HepG2 (cell line): ENCODE results near the gene SMAD7. TPM values are rescaled to one million over a fixed set of nuclear protein-coding genes. Genes with fewer than 3 reads are reported as not detected.
A peak's percentile ranks its signal among the peaks of the same experiment; 100 is the strongest.

ENCODE experiments used
- FOSL2 ChIP-seq: sonication (generic); formaldehyde crosslinking; IDR thresholded peaks from 2 replicates; pipeline ENCODE4 v1.4.0; 2020; ENCODE audit warnings: missing genetic modification reagents
- HBP1 ChIP-seq: IDR thresholded peaks from 2 replicates; pipeline ENCODE4 v1.6.1; 2016; ENCODE audit warnings: low read depth, control low read depth
- LCORL ChIP-seq, 2 experiments: fragments of 450-650 bp in 1 of 2; sonication (generic) in 1 of 2; formaldehyde crosslinking in 1 of 2; IDR thresholded peaks; 2 replicates each; pipeline versions ENCODE4 v1.5.0 to v1.6.1; 2017 to 2020; ENCODE audit warnings: antibody characterized with exemption in 1 of 2, missing genetic modification reagents in 1 of 2
- PLRG1 ChIP-seq: fragments of 450-650 bp; conservative IDR thresholded peaks from 2 replicates; pipeline ENCODE4 v1.6.1; 2016
- POGK ChIP-seq: sonication (generic); formaldehyde crosslinking; conservative IDR thresholded peaks from 2 replicates; pipeline ENCODE4 v1.8.0; 2022; ENCODE audit warnings: mild to moderate bottlenecking, moderate library complexity, missing genetic modification reagents
- STAT6 ChIP-seq: sonication (generic); formaldehyde crosslinking; IDR thresholded peaks from 2 replicates; pipeline ENCODE4 v1.4.0; 2020; ENCODE audit warnings: missing genetic modification reagents, mild to moderate bottlenecking, borderline replicate concordance
- TP53 ChIP-seq: sonication (generic); formaldehyde crosslinking; conservative IDR thresholded peaks from 2 replicates; pipeline ENCODE4 v1.4.0; 2020; ENCODE audit warnings: missing genetic modification reagents
- ZBTB49 ChIP-seq: sonication (generic); formaldehyde crosslinking; IDR thresholded peaks from 2 replicates; pipeline ENCODE4 v1.4.0; 2020; ENCODE audit warnings: missing genetic modification reagents, borderline replicate concordance
- ZFP36L2 ChIP-seq: sonication (generic); formaldehyde crosslinking; IDR thresholded peaks from 2 replicates; pipeline ENCODE4 v1.4.0; 2020; ENCODE audit warnings: missing genetic modification reagents
- ZNF546 ChIP-seq: sonication (generic); formaldehyde crosslinking; conservative IDR thresholded peaks from 2 replicates; pipeline ENCODE4 v1.8.1; 2023; ENCODE audit warnings: mild to moderate bottlenecking, missing genetic modification reagents
- ZNF609 ChIP-seq: sonication (generic); formaldehyde crosslinking; IDR thresholded peaks from 2 replicates; pipeline ENCODE4 v1.4.0; 2020; ENCODE audit warnings: mild to moderate bottlenecking, missing genetic modification reagents, borderline replicate concordance
- polyA plus RNA-seq, 8 experiments: library from polyadenylated mRNA; depleted of rRNA in 3 of 8; stranded (reverse) in 7 of 8; unstranded in 1 of 8; fragments of >200 nt; fragmentation: Illumina TruSeq in 4 of 8; extraction: Trizol in 4 of 8; gene quantifications; 2 replicates each; pipeline versions ENCODE4 v1.2.1 to v1.2.3, GENCODE V29; 2011 to 2016; ENCODE audit warnings: low read depth in 4 of 8, missing spikeins in 1 of 8, mixed read lengths in 1 of 8; ENCODE audit not compliant: insufficient read depth in 1 of 8
- total RNA-seq, 5 experiments: library from RNA; depleted of rRNA; stranded (reverse); fragments of >200 nt; fragmentation: Illumina TruSeq; extraction: Trizol; gene quantifications; 2 replicates each; pipeline ENCODE4 v1.2.3, GENCODE V29; 2016; ENCODE audit warnings: low read depth in 1 of 5

SMAD7 gene
- total and polyA plus RNA-seq, 2 of the 13 experiments (the other 11 are each of a cell fraction or from before 2014, with no cell fraction given) = 17.4 to 24.7 TPM

- TF ChIP-seq LCORL (IDR thresholded peaks at IDR 0.05) = no peak
- no peak for TF ChIP-seq LCORL (CRISPR knock-in tag; IDR thresholded peaks at IDR 0.05)
- TF ChIP-seq PLRG1 = no peak
- no peak for TF ChIP-seq ZFP36L2 (CRISPR knock-in tag)
- TF ChIP-seq ZNF546 = no peak
- TF ChIP-seq STAT6 (CRISPR knock-in tag) = no peak
- TF ChIP-seq ZNF609 (CRISPR knock-in tag) = no peak
- TF ChIP-seq ZBTB49 (CRISPR knock-in tag) = no peak
- TF ChIP-seq TP53 (CRISPR knock-in tag) = no peak
- TF ChIP-seq HBP1 = no peak
- no peak for TF ChIP-seq POGK (CRISPR knock-in tag)
- TF ChIP-seq FOSL2 (CRISPR knock-in tag) = peak; percentile 60; the same call in 1 of the 2 replicates
Observed at GRCh38 chr18:48975817-48976649, 25.3 kb upstream of the SMAD7 start (continued).
